Sigmoid colon (tissue), 4 donors: ENCODE measurements around the gene PDE4D.

Source experiments
- POLR2A ChIP-seq, 2 donors: fragments of 450-650 bp; IDR thresholded peaks; one replicate each; pipeline ENCODE4 v1.6.1; 2016; ENCODE audit warnings: antibody characterized with exemption in 2 of 2, mild to moderate bottlenecking in 2 of 2, moderate library complexity in 2 of 2
- POLR2AphosphoS5 ChIP-seq, 4 donors: sonication (generic); formaldehyde crosslinking; IDR thresholded peaks; one replicate each; pipeline ENCODE4 v1.6.1; 2017; ENCODE audit warnings: antibody characterized with exemption in 4 of 4
- TF ChIP-seq, protein P1 (sequence below), 4 experiments: fragments of 450-650 bp in 3 of 4; fragments of 200-600 bp in 1 of 4; IDR thresholded peaks; one replicate each; pipeline ENCODE4 v1.5.1; 2016 to 2019; ENCODE audit warnings: antibody characterized with exemption in 4 of 4, mild to moderate bottlenecking in 3 of 4, moderate library complexity in 2 of 4

DNA sequence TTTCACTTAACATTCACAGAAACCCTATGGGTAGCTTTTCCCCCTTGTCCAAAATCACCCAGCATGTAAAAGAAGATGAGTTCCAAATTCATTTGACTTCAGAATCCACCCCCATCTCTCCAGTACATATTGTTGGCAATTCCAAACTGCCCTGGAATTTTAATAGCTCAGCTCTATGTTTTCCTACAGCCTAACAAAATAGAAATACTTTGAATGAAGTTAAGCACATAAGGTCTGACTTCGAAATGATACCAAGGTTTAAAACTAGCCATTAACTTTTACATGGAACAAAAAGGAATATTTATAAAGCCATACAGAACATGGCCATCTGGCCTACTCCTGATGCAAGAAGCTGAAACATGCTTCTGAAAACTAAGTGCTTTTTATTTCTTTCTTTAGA, 634.3 kb downstream of the PDE4D start:
- TF ChIP-seq, protein P1, sequence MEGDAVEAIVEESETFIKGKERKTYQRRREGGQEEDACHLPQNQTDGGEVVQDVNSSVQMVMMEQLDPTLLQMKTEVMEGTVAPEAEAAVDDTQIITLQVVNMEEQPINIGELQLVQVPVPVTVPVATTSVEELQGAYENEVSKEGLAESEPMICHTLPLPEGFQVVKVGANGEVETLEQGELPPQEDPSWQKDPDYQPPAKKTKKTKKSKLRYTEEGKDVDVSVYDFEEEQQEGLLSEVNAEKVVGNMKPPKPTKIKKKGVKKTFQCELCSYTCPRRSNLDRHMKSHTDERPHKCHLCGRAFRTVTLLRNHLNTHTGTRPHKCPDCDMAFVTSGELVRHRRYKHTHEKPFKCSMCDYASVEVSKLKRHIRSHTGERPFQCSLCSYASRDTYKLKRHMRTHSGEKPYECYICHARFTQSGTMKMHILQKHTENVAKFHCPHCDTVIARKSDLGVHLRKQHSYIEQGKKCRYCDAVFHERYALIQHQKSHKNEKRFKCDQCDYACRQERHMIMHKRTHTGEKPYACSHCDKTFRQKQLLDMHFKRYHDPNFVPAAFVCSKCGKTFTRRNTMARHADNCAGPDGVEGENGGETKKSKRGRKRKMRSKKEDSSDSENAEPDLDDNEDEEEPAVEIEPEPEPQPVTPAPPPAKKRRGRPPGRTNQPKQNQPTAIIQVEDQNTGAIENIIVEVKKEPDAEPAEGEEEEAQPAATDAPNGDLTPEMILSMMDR (IDR thresholded peaks at IDR 0.05) = no peak
- TF ChIP-seq POLR2AphosphoS5 (IDR thresholded peaks at IDR 0.05) (no peak), POLR2A (IDR thresholded peaks at IDR 0.05) (no peak)
